CD14-positive monocyte (primary cell): ENCODE results near the gene NGDN. TPM values are rescaled to one million over a fixed set of nuclear protein-coding genes. Genes with fewer than 3 reads are reported as not detected.

ENCODE experiments used
- DNase-seq, 3 donors: peaks; one replicate each; pipeline ENCODE4 v3.0.0-alpha.2; 2011 to 2022
- H2AFZ ChIP-seq: 2 replicates; pipeline ENCODE4 v1.6.0; 2012; ENCODE audit warnings: mild to moderate bottlenecking, low read depth, low read length, inconsistent platforms; ENCODE audit not compliant: insufficient read depth, poor library complexity, severe bottlenecking
- H3K27ac ChIP-seq, 2 donors: 1 replicate in 1 of 2; 2 replicates in 1 of 2; pipeline ENCODE4 v1.5.1; 2012 to 2013; ENCODE audit warnings: low read length in 2 of 2, control low read depth in 1 of 2, inconsistent platforms in 1 of 2, low read depth in 1 of 2, mild to moderate bottlenecking in 1 of 2
- H3K27me3 ChIP-seq, 2 donors: one replicate each; pipeline versions ENCODE4 v1.6.0 to v1.6.1; 2011 to 2013; ENCODE audit warnings: low read length in 2 of 2; ENCODE audit not compliant: control insufficient read depth in 2 of 2, insufficient read depth in 2 of 2
- H3K36me3 ChIP-seq, 2 donors: replicated peaks in 1 of 2; 1 replicate in 1 of 2; 2 replicates in 1 of 2; pipeline versions ENCODE4 v1.5.1 to v1.6.1; 2012 to 2013; ENCODE audit warnings: low read length in 2 of 2, control low read depth in 1 of 2, inconsistent platforms in 1 of 2, mild to moderate bottlenecking in 1 of 2; ENCODE audit not compliant: insufficient read depth in 2 of 2, control insufficient read depth in 1 of 2
- H3K4me1 ChIP-seq, 2 donors: 1 replicate in 1 of 2; 2 replicates in 1 of 2; pipeline versions ENCODE4 v1.5.1 to v1.6.1; 2012 to 2013; ENCODE audit warnings: low read length in 2 of 2, control low read depth in 1 of 2, inconsistent platforms in 1 of 2, mild to moderate bottlenecking in 1 of 2, moderate library complexity in 1 of 2; ENCODE audit not compliant: insufficient read depth in 2 of 2, control insufficient read depth in 1 of 2
- H3K4me2 ChIP-seq: replicated peaks from 2 replicates; pipeline ENCODE3; 2012; ENCODE audit warnings: low read length, moderate library complexity, mild to moderate bottlenecking; ENCODE audit not compliant: poor library complexity, severe bottlenecking; ENCODE audit errors: extremely low read depth
- H3K4me3 ChIP-seq, 3 experiments: fragments of 200-600 bp in 1 of 3; sonication (generic) in 1 of 3; replicated peaks in 1 of 3; 1 replicate in 2 of 3; 2 replicates in 1 of 3; pipeline ENCODE4 v1.5.1; 2011 to 2013; ENCODE audit warnings: low read length in 3 of 3, mild to moderate bottlenecking in 3 of 3, control low read depth in 2 of 3, low read depth in 2 of 3, inconsistent platforms in 1 of 3, moderate library complexity in 1 of 3
- H3K79me2 ChIP-seq: 2 replicates; pipeline ENCODE4 v1.6.0; 2012; ENCODE audit warnings: mild to moderate bottlenecking, control low read depth, inconsistent platforms, low read length, moderate library complexity; ENCODE audit not compliant: insufficient read depth
- H3K9ac ChIP-seq: 2 replicates; pipeline ENCODE4 v1.6.0; 2017; ENCODE audit warnings: low read length, mild to moderate bottlenecking; ENCODE audit not compliant: insufficient read depth, poor library complexity, severe bottlenecking
- H3K9me3 ChIP-seq, 2 donors: replicated peaks in 1 of 2; 1 replicate in 1 of 2; 2 replicates in 1 of 2; pipeline versions ENCODE4 v1.5.1 to v1.6.1; 2012 to 2013; ENCODE audit warnings: low read length in 2 of 2, control low read depth in 1 of 2; ENCODE audit not compliant: control insufficient read depth in 1 of 2, insufficient read depth in 1 of 2
- H4K20me1 ChIP-seq: 2 replicates; pipeline ENCODE4 v1.6.0; 2012; ENCODE audit warnings: mild to moderate bottlenecking, low read length, control low read depth, moderate library complexity; ENCODE audit not compliant: insufficient read depth
- H3K27ac Mint-ChIP-seq, 7 donors: one replicate each; pipeline ENCODE4 v1.8.0; 2020; ENCODE audit warnings: mild to moderate bottlenecking in 7 of 7, mixed read lengths in 7 of 7, moderate library complexity in 6 of 7, inconsistent platforms in 2 of 7
- H3K27me3 Mint-ChIP-seq, 3 donors: one replicate each; pipeline ENCODE4 v1.8.0; 2021 to 2022; ENCODE audit warnings: low read depth in 3 of 3, mild to moderate bottlenecking in 3 of 3, mixed read lengths in 3 of 3, moderate library complexity in 3 of 3, inconsistent platforms in 1 of 3
- H3K36me3 Mint-ChIP-seq, 2 donors: one replicate each; pipeline ENCODE4 v1.8.0; 2020; ENCODE audit warnings: mixed read lengths in 2 of 2, inconsistent platforms in 1 of 2, mild to moderate bottlenecking in 1 of 2
- H3K4me1 Mint-ChIP-seq: one replicate; pipeline ENCODE4 v1.8.0; 2020; ENCODE audit warnings: mild to moderate bottlenecking, mixed read lengths
- H3K4me3 Mint-ChIP-seq, 2 donors: one replicate each; pipeline ENCODE4 v1.8.0; 2020; ENCODE audit warnings: mild to moderate bottlenecking in 2 of 2, mixed read lengths in 2 of 2, moderate library complexity in 1 of 2
- H3K9me3 Mint-ChIP-seq, 7 donors: one replicate each; pipeline ENCODE4 v1.8.0; 2020 to 2022; ENCODE audit warnings: mixed read lengths in 7 of 7, mild to moderate bottlenecking in 6 of 7, moderate library complexity in 6 of 7, inconsistent platforms in 2 of 7
- CTCF ChIP-seq: fragments of 200-600 bp; IDR thresholded peaks from one replicate; pipeline ENCODE4 v1.8.0; 2022; ENCODE audit warnings: antibody characterized with exemption, mild to moderate bottlenecking
- WGBS: methylation state at CpG from one replicate; pipeline ENCODE4 v1.1.5; 2013; ENCODE audit warnings: missing lambda C conversion rate; ENCODE audit not compliant: insufficient coverage; 5-methylcytosine and 5-hydroxymethylcytosine counted together
- intact Hi-C, 2 donors: fragments of 100-400 bp; cut with micrococcal nuclease; formaldehyde crosslinking; loops; one replicate each; pipeline versions ENCODE4 v1.15.0 to v1.15.1; 2023
- polyA plus RNA-seq, 3 donors: library from polyadenylated mRNA; depleted of rRNA in 1 of 3; unstranded in 2 of 3; stranded (reverse) in 1 of 3; fragments of 300-500 nt in 2 of 3; fragments of >200 nt in 1 of 3; fragmentation: Illumina TruSeq in 2 of 3; gene quantifications; 1 replicate in 2 of 3; 2 replicates in 1 of 3; pipeline ENCODE4 v1.2.3, GENCODE V29; 2012 to 2021

Gene NGDN
- polyA plus RNA-seq, 3 donors = 22.7 to 44.5 (median 26.8) TPM

DNA sequence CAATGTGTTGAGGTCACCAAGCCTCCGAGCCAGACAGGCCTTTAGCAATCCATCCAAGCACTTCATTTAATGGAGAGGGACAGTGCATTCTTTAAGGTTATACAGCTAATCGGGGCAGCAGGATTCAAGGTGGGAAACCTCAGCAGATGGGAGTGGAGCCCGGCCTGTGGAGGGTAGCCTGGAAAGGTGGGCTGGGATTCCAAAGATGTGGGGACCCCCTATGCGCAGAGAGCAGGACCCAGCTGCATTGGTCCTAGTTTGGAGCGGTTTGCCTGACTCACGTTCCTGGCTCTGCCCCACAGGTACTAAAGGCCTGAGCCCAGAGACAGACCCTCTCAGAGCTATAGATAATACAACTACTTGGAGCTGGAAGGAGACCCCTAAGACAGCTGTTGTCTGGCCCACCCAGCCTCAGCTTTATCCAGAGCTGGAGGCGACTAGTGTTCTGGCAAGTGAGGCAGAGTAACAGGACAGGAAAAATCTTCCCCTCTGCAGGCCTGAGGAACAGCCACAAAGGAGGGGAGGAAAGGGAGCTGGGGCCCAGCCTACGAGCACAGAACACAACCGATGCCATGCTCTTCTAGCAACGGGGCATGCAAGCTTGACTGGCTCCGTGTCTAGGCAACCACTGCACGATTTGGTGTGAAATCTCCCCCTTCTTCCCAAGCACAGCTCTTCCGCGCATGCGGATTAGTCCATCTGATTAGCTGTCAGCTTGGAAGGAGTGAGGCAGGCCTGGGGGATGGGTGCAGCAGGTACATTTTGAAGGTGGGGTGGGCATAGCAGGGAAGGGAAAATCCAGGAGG lies 33.0 kb upstream of the NGDN start:
- no peak overlapping the region for H2AFZ ChIP-seq
- no peak overlapping the region for H3K9ac ChIP-seq

More for the DNA sequence above, 33.0 kb upstream of the NGDN start:
- Mint-ChIP-seq H3K9me3 (peaks cover 0 to 1% (median 0%) of the 10 kb centered on the region in 7 donors), H3K27ac (no peak overlapping the region), H3K36me3 (no peaks in the 10 kb centered on the region), H3K4me3 (no peak overlapping the region), H3K4me1 (peaks cover 6% of the 10 kb centered on the region), H3K27me3 (peaks cover 3 to 6% (median 5%) of the 10 kb centered on the region in 3 donors)
- no peak for TF ChIP-seq CTCF
- Histone ChIP-seq H3K27me3 (no peaks in the 10 kb centered on the region), H3K4me1 (no peaks in the 10 kb centered on the region), H3K36me3 (no peaks in the 10 kb centered on the region), H3K79me2 (no peaks in the 10 kb centered on the region), H4K20me1 (no peaks in the 10 kb centered on the region), H3K27ac (no peak overlapping the region), H3K4me3 (no peak overlapping the region), H3K4me2 (no peak overlapping the region), H3K9me3 (no peaks in the 10 kb centered on the region)
- 98% methylated on average over 7 of the region's 15 CpGs for WGBS
- intact Hi-C loops = no loop called here
- DNase-seq = no peak
